Upper lobe of left lung (tissue), 6 donors: ENCODE results near the gene KDM5B. TPM values are rescaled to one million over a fixed set of nuclear protein-coding genes. Genes with fewer than 3 reads are reported as not detected.

ENCODE experiments used
- ATAC-seq, 2 donors: fragments of 200-7000 bp; cut with Tn5 transposase; one replicate each; pipeline ENCODE4 v1.9.1; 2022; ENCODE audit warnings: mild to moderate bottlenecking in 2 of 2, moderate library complexity in 2 of 2; ENCODE audit not compliant: low FRiP score in 2 of 2
- DNase-seq, 2 donors: peaks; one replicate each; pipeline ENCODE4 v3.0.0-alpha.2; 2019 to 2020
- H3K27ac ChIP-seq, 4 donors: fragments of 200-600 bp; sonication (generic); one replicate each; pipeline ENCODE4 v1.5.1; 2016 to 2019
- H3K27me3 ChIP-seq, 4 donors: fragments of 200-600 bp; sonication (generic); one replicate each; pipeline ENCODE4 v1.5.1; 2017 to 2019
- H3K36me3 ChIP-seq, 4 donors: fragments of 200-600 bp; sonication (generic); one replicate each; pipeline ENCODE4 v1.5.1; 2016 to 2019
- H3K4me1 ChIP-seq, 4 donors: fragments of 200-600 bp; sonication (generic); one replicate each; pipeline ENCODE4 v1.5.1; 2018 to 2019
- H3K4me3 ChIP-seq, 4 donors: fragments of 200-600 bp; sonication (generic); one replicate each; pipeline ENCODE4 v1.5.1; 2017 to 2019; ENCODE audit warnings: mild to moderate bottlenecking in 2 of 4, moderate library complexity in 1 of 4
- H3K9me3 ChIP-seq, 4 donors: fragments of 200-600 bp; sonication (generic); one replicate each; pipeline ENCODE4 v1.5.1; 2018 to 2019
- EP300 ChIP-seq, 4 donors: sonication (generic); formaldehyde crosslinking; IDR thresholded peaks; one replicate each; pipeline ENCODE4 v1.5.1; 2017; ENCODE audit warnings: antibody characterized with exemption in 4 of 4, control low read depth in 2 of 4
- POLR2A ChIP-seq, 4 donors: fragments of 450-650 bp; IDR thresholded peaks; one replicate each; pipeline ENCODE4 v1.5.1; 2016 to 2017; ENCODE audit warnings: antibody characterized with exemption in 4 of 4, mild to moderate bottlenecking in 2 of 4
- POLR2AphosphoS5 ChIP-seq, 2 donors: sonication (generic); formaldehyde crosslinking; IDR thresholded peaks; one replicate each; pipeline ENCODE4 v1.5.1; 2017; ENCODE audit warnings: antibody characterized with exemption in 2 of 2
- WGBS, 2 donors: methylation state at CpG; one replicate each; pipeline ENCODE4 v1.1.5; 2017 to 2018; 5-methylcytosine and 5-hydroxymethylcytosine counted together
- total RNA-seq, 6 donors: library from RNA; depleted of rRNA in 4 of 6; stranded (reverse); fragments of >200 nt in 4 of 6; gene quantifications; one replicate each; pipeline versions ENCODE4 v1.1.0 to v1.2.1, GENCODE V29; 2016 to 2021
- TF ChIP-seq, protein P1 (sequence below), 6 experiments: fragments of 450-650 bp in 4 of 6; fragments of 200-600 bp in 2 of 6; sonication (generic) in 2 of 6; IDR thresholded peaks; one replicate each; pipeline ENCODE4 v1.5.1; 2016 to 2019; ENCODE audit warnings: antibody characterized with exemption in 6 of 6
- donor health status: DM: no; HTN: no; CAD: no; lungs with moderate emphysema.
- donor health status: DM: no; HTN: yes; CAD: no; lungs with severe emphysema.

Gene KDM5B
- total RNA-seq, 6 donors from 2014 or later: 42.2 to 102 (median 51.6) TPM

DNA sequence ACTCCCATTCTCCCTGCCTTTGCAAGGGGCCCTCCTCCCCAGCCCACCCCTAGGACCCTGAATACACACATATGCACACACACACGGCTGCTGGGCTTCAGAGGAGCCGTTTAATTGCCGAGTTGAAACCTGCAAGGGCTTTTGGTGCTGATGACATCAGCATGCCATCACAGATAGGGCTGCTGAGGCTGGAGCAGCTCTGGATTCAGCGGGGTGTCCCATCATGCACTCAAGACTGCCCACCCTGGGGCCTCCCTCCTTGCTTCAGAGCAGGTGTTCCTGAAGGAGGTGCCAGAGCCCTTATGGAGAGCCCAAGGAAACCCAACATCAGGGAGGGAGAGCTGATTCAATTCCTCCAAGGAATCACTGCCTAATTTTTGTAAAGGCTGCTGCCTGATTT, 103.6 kb downstream of the KDM5B start:
- peaks cover 0 to 21% (median 12%) of the 10 kb centered on the region in 4 donors for H3K27me3 ChIP-seq
- H3K4me3 ChIP-seq: no peak overlapping the region
- ATAC-seq (no peak), DNase-seq (no peak)
- TF ChIP-seq POLR2AphosphoS5 (IDR thresholded peaks at IDR 0.05) (no peak), EP300 (IDR thresholded peaks at IDR 0.05) (no peak), POLR2A (IDR thresholded peaks at IDR 0.05) (no peak)
- TF ChIP-seq, protein P1, sequence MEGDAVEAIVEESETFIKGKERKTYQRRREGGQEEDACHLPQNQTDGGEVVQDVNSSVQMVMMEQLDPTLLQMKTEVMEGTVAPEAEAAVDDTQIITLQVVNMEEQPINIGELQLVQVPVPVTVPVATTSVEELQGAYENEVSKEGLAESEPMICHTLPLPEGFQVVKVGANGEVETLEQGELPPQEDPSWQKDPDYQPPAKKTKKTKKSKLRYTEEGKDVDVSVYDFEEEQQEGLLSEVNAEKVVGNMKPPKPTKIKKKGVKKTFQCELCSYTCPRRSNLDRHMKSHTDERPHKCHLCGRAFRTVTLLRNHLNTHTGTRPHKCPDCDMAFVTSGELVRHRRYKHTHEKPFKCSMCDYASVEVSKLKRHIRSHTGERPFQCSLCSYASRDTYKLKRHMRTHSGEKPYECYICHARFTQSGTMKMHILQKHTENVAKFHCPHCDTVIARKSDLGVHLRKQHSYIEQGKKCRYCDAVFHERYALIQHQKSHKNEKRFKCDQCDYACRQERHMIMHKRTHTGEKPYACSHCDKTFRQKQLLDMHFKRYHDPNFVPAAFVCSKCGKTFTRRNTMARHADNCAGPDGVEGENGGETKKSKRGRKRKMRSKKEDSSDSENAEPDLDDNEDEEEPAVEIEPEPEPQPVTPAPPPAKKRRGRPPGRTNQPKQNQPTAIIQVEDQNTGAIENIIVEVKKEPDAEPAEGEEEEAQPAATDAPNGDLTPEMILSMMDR (IDR thresholded peaks at IDR 0.05): no peak
- WGBS, 2 donors: 68 to 100% methylated on average over 2 to 4 of the region's 4 CpGs
- no peaks in the 10 kb centered on the region for H3K36me3 ChIP-seq
- H3K4me1 ChIP-seq: peaks cover 3 to 6% (median 5%) of the 10 kb centered on the region in 4 donors
- H3K9me3 ChIP-seq: no peaks in the 10 kb centered on the region
- no peak overlapping the region for H3K27ac ChIP-seq

- no peaks in the 10 kb centered on the region for H3K36me3 ChIP-seq
- 63 to 75% methylated on average over 6 of the region's 6 CpGs for WGBS, 2 donors
- no peak overlapping the region for H3K4me3 ChIP-seq
- no peaks in the 10 kb centered on the region for H3K9me3 ChIP-seq
- DNase-seq (no peak), ATAC-seq (no peak)
- no peaks in the 10 kb centered on the region for H3K4me1 ChIP-seq
- TF ChIP-seq POLR2A (IDR thresholded peaks at IDR 0.05) (no peak), POLR2AphosphoS5 (IDR thresholded peaks at IDR 0.05) (no peak), EP300 (IDR thresholded peaks at IDR 0.05) (no peak)
- TF ChIP-seq, protein P1 (IDR thresholded peaks at IDR 0.05): no peak
- H3K27ac ChIP-seq: no peak overlapping the region
- peaks cover 0 to 7% (median under 1%) of the 10 kb centered on the region in 4 donors for H3K27me3 ChIP-seq
Measured at GRCh38 chr1:202703191-202703590, 105.0 kb downstream of the KDM5B start.

DNA sequence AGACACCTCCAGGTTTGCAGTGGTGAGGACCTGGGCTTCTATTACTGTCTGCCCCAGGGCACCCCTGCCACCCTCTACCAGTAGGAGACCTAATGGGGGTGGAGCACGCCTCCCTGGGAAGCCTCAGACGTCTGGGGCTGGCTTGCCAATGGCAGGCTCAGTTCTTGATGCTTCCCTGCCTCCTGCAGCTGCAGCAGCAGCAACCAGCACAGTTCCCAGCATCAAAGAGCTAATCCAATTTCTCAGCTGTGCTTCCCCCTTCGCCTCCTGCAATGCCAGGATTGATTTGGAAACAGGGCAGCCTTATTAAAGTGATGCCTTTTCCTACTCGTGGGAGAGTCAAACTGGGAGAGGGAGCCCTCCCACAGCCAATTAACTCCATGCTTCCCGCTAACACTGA, 106.1 kb downstream of the KDM5B start:
- no peaks in the 10 kb centered on the region for H3K4me1 ChIP-seq
- H3K4me3 ChIP-seq: no peak overlapping the region
- TF ChIP-seq POLR2A (IDR thresholded peaks at IDR 0.05) (no peak), POLR2AphosphoS5 (IDR thresholded peaks at IDR 0.05) (no peak), EP300 (IDR thresholded peaks at IDR 0.05) (no peak)
- TF ChIP-seq, protein P1 (IDR thresholded peaks at IDR 0.05): no peak
- no peak overlapping the region for H3K27ac ChIP-seq
- no peaks in the 10 kb centered on the region for H3K36me3 ChIP-seq
- WGBS, 2 donors: 51 to 60% methylated on average over 2 to 5 of the region's 5 CpGs
- no peaks in the 10 kb centered on the region for H3K27me3 ChIP-seq
- DNase-seq (no peak), ATAC-seq (no peak)
- no peaks in the 10 kb centered on the region for H3K9me3 ChIP-seq

DNA sequence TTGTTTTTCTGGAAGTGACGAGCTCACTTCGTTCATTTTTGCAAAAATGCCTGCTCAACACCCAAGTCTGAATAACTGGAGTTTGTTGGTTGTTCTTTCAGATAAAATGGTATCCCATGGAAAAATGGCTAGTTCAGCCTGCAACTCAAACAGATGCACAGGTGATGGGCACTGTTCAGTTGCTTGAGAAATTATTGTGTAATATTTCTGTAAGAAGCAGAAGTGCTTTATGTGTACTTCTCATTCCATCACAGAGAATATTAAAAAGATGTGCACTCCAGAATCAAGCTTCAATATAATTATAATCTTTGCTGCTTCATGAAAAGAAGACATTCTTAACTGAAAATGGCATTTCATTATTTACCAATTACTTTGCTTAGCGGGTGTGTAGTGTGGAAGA, 107.0 kb downstream of the KDM5B start:
- Histone ChIP-seq H3K27ac (no peak overlapping the region), H3K4me1 (no peaks in the 10 kb centered on the region), H3K27me3 (no peaks in the 10 kb centered on the region), H3K4me3 (no peak overlapping the region), H3K36me3 (no peaks in the 10 kb centered on the region), H3K9me3 (no peaks in the 10 kb centered on the region)
- TF ChIP-seq EP300 (IDR thresholded peaks at IDR 0.05) (no peak), POLR2AphosphoS5 (IDR thresholded peaks at IDR 0.05) (no peak), POLR2A (IDR thresholded peaks at IDR 0.05) (no peak)
- TF ChIP-seq, protein P1 (IDR thresholded peaks at IDR 0.05): no peak
- ATAC-seq (no peak), DNase-seq (no peak)
- WGBS, 2 donors: 82 to 87% methylated on average over 3 of the region's 3 CpGs

DNA sequence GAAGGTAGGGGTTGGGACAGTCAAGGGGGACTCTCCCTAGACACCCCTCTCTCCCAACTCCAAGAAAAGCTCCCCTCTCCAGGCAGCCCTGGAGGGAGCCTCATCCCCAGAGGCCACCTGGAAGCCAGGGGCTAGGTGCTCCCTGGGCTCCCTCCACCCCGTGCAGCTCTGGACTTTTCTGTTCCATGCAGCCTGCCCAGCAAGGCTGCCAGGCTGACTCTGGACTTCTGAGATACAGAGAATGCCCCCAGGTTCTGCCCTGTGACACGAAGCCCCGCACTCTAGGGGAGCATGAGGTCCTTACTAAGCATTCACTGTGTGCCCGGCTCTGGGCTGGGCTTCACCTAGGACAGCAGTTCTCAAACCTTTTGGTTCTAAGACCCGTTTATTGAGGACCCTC, 108.2 kb downstream of the KDM5B start:
- no peak overlapping the region for H3K27ac ChIP-seq
- H3K4me3 ChIP-seq: no peak overlapping the region
- H3K9me3 ChIP-seq: no peaks in the 10 kb centered on the region
- DNase-seq (no peak), ATAC-seq (no peak)
- TF ChIP-seq, protein P1 (IDR thresholded peaks at IDR 0.05): no peak
- no peak for TF ChIP-seq EP300 (IDR thresholded peaks at IDR 0.05)
- no peaks in the 10 kb centered on the region for H3K27me3 ChIP-seq
- H3K4me1 ChIP-seq: no peaks in the 10 kb centered on the region
- H3K36me3 ChIP-seq: no peaks in the 10 kb centered on the region
- WGBS, 2 donors: 55 to 69% methylated on average over 5 of the region's 5 CpGs
